GM21447 (cell line): ENCODE measurements around the gene ADGRG3.

ENCODE experiments used
- ATAC-seq: cut with Tn5 transposase; IDR thresholded peaks from one replicate; pipeline ENCODE4 v1.9.1; 2021; ENCODE audit not compliant: unreplicated experiment

ADGRG3 gene

GRCh38 chr16:57734925-57735754, 67.0 kb downstream of the ADGRG3 start:
- ATAC-seq = peak; percentile 90

GRCh38 chr16:57735755-57736418, 67.8 kb downstream of the ADGRG3 start, which contains the start of gene KATNB1:
KATNB1 (plus strand) TSS chr16:57735770; CDS start chr16:57737244, 1,474 bp downstream.
- no peak for ATAC-seq

DNA sequence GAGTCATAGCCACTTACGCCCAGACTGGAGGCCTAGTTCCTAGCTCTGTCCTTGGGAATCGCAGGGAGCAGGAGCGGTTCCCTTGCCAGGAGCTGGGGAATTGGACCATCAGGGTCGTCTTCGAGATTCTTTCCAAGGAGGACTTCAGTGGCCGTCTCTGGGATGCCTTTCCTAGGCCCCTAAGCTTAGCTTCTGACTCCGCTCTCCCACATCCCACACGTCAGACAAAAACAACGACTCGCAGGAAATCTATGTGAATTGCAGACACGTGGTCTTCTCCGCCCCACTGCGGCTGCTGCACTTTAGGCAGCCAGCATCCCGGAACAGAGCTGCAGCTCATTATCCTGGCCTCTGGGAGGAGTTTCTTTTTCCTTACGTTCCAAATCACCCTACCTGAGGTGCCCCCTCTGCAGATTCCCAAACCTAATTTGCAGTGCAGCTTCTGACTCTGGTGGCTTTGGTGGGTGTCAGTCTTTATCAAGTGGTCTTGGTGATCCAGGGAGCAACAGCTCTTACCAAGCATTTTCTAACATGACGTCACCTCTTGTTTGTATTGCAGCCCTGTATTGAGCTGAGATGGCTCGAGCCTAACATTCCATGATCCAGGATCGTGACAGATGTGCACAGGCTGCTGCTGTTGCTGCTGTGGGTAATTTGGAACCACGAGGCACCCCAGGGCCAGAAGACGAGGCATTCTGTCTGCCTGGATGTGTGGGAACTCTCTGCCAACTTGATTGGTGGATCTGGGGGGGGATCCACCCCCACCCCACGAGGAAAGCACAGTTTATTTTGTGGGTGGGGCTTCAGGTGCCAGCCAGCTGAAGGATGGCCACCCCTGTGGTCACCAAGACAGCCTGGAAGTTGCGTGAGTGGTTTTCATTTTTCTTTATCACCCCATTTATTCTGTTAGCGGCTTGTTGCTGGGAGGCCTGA, 68.6 kb downstream of the ADGRG3 start:
- ATAC-seq = no peak

GRCh38 chr16:57738844-57739243, 70.7 kb downstream of the ADGRG3 start:
- ATAC-seq = no peak
